Smooth muscle cell (in vitro differentiated cells): ENCODE results near the gene HRCT1. TPM values are rescaled to one million over a fixed set of nuclear protein-coding genes. Genes with fewer than 3 reads are reported as not detected.
"Not testable (repeated sequence)": the region's sequence is repeated elsewhere in the genome, so short reads cannot be mapped to it uniquely, and the experiment has no call there.

ENCODE experiments used
- DNase-seq: peaks from one replicate; lab custom pipeline; 2025; ENCODE audit not compliant: unreplicated experiment; lab: John Stamatoyannopoulos, UW
- H2AFZ ChIP-seq: fragments of 200-600 bp; sonication (generic); 2 replicates; pipeline ENCODE4 v1.6.0; 2016; ENCODE audit warnings: antibody characterized with exemption, low read depth, mild to moderate bottlenecking
- H3F3A ChIP-seq: fragments of 200-600 bp; sonication (generic); 2 replicates; pipeline ENCODE4 v1.6.0; 2017; ENCODE audit warnings: antibody characterized with exemption, low read depth
- H3K27ac ChIP-seq: fragments of 200-600 bp; sonication (generic); 2 replicates; pipeline ENCODE4 v1.5.1; 2016; ENCODE audit warnings: low read depth, mild to moderate bottlenecking
- H3K27me3 ChIP-seq: fragments of 200-600 bp; sonication (generic); 2 replicates; pipeline ENCODE4 v1.6.1; 2016; ENCODE audit warnings: low read depth, mild to moderate bottlenecking
- H3K36me3 ChIP-seq: fragments of 200-600 bp; sonication (generic); 2 replicates; pipeline ENCODE4 v1.5.1; 2016; ENCODE audit warnings: low read depth
- H3K4me1 ChIP-seq: fragments of 200-600 bp; sonication (generic); 2 replicates; pipeline ENCODE4 v1.5.1; 2016; ENCODE audit warnings: low read depth
- H3K4me2 ChIP-seq: fragments of 200-600 bp; sonication (generic); 2 replicates; pipeline ENCODE4 v1.6.0; 2016; ENCODE audit warnings: mild to moderate bottlenecking
- H3K4me3 ChIP-seq: fragments of 200-600 bp; sonication (generic); 2 replicates; pipeline ENCODE4 v1.5.1; 2016; ENCODE audit warnings: mild to moderate bottlenecking
- H3K79me2 ChIP-seq: fragments of 200-600 bp; sonication (generic); 2 replicates; pipeline ENCODE4 v1.6.0; 2016; ENCODE audit warnings: low read depth, mild to moderate bottlenecking
- H3K9ac ChIP-seq: fragments of 200-600 bp; sonication (generic); 2 replicates; pipeline ENCODE4 v1.6.0; 2016; ENCODE audit warnings: low read depth
- H3K9me3 ChIP-seq: fragments of 200-600 bp; sonication (generic); replicated peaks from 2 replicates; pipeline ENCODE4 v1.5.1; 2016; ENCODE audit warnings: low read depth
- H4K20me1 ChIP-seq: fragments of 200-600 bp; sonication (generic); 2 replicates; pipeline ENCODE4 v1.6.0; 2016; ENCODE audit warnings: low read depth
- CTCF ChIP-seq: fragments of 200-600 bp; sonication (generic); IDR thresholded peaks from 2 replicates; pipeline ENCODE4 v1.5.1; 2017; ENCODE audit warnings: borderline replicate concordance, mild to moderate bottlenecking, antibody characterized with exemption; ENCODE audit not compliant: insufficient read depth, poor library complexity, severe bottlenecking
- WGBS: methylation state at CpG from one replicate; pipeline ENCODE4 v1.1.7; 2016; ENCODE audit warnings: low lambda C conversion rate; 5-methylcytosine and 5-hydroxymethylcytosine counted together
- polyA plus RNA-seq: library from polyadenylated mRNA; unstranded; fragments of >200 nt; fragmentation: Nextera tagmentation; extraction: Ambion mirVana; gene quantifications from 2 replicates; pipeline ENCODE4 v1.2.1, GENCODE V29; 2016
- total RNA-seq: library from RNA; depleted of rRNA; stranded (reverse); fragments of >200 nt; gene quantifications from 2 replicates; pipeline ENCODE4 v1.2.3, GENCODE V29; 2014

HRCT1 gene
- total and polyA plus RNA-seq, 2 experiments from 2014 or later = 0.45 TPM; not detected in 1

GRCh38 chr9:35891646-35892045 lies 14.4 kb upstream of the HRCT1 start:
- Histone ChIP-seq H3K4me1 (no peaks in the 10 kb centered on the region), H3K9ac (no peak overlapping the region), H2AFZ (no peak overlapping the region), H3F3A (no peaks in the 10 kb centered on the region), H3K27ac (no peak overlapping the region), H3K27me3 (peaks cover 16% of the 10 kb centered on the region), H3K4me3 (no peak overlapping the region), H3K36me3 (no peaks in the 10 kb centered on the region), H4K20me1 (no peaks in the 10 kb centered on the region), H3K79me2 (no peaks in the 10 kb centered on the region), H3K4me2 (no peak overlapping the region), H3K9me3 (no peaks in the 10 kb centered on the region)
- 92% methylated on average over 3 of the region's 3 CpGs for WGBS
- no peak for TF ChIP-seq CTCF
- DNase-seq = no peak

- DNase-seq = no peak
- Histone ChIP-seq H3K79me2 (no peaks in the 10 kb centered on the region), H2AFZ (no peak overlapping the region), H3K27me3 (peaks cover 16% of the 10 kb centered on the region), H3F3A (no peaks in the 10 kb centered on the region), H3K9me3 (no peaks in the 10 kb centered on the region), H3K9ac (no peak overlapping the region), H3K36me3 (no peaks in the 10 kb centered on the region), H3K4me1 (no peaks in the 10 kb centered on the region), H3K27ac (no peak overlapping the region), H3K4me2 (no peak overlapping the region), H4K20me1 (no peaks in the 10 kb centered on the region), H3K4me3 (no peak overlapping the region)
- no peak for TF ChIP-seq CTCF
- WGBS = 96% methylated on average over 1 of the region's 1 CpG
Measured at GRCh38 chr9:35892051-35892450, 14.0 kb upstream of the HRCT1 start.

GRCh38 chr9:35896570-35896969 lies 9.4 kb upstream of the HRCT1 start:
- Histone ChIP-seq H3K27ac (no peak overlapping the region), H4K20me1 (no peaks in the 10 kb centered on the region), H3K36me3 (no peaks in the 10 kb centered on the region), H3K4me3 (no peak overlapping the region), H2AFZ (no peak overlapping the region), H3K27me3 (peaks cover 16% of the 10 kb centered on the region), H3K79me2 (no peaks in the 10 kb centered on the region), H3F3A (no peaks in the 10 kb centered on the region), H3K4me1 (no peaks in the 10 kb centered on the region), H3K9me3 (no peaks in the 10 kb centered on the region), H3K4me2 (no peak overlapping the region), H3K9ac (no peak overlapping the region)
- no peak for TF ChIP-seq CTCF
- WGBS = 92% methylated on average over 2 of the region's 2 CpGs
- DNase-seq = no peak

- peaks cover 12% of the 10 kb centered on the region for H3K27me3 ChIP-seq
- not testable (repeated sequence) for H3K4me1 ChIP-seq, H3F3A ChIP-seq, H3K4me2 ChIP-seq, H3K79me2 ChIP-seq, H3K9ac ChIP-seq, H4K20me1 ChIP-seq, DNase-seq, H3K9me3 ChIP-seq, H3K36me3 ChIP-seq, H2AFZ ChIP-seq, H3K4me3 ChIP-seq, H3K27ac ChIP-seq
- 83% methylated on average over 7 of the region's 7 CpGs for WGBS
Measured at GRCh38 chr9:35897376-35898099, 8.5 kb upstream of the HRCT1 start.
